NCI-H345 treated with DMSO at 0.1 percent for 48 hours (cell line): ENCODE results near the gene SLAMF1.
"Not testable (repeated sequence)": the region's sequence is repeated elsewhere in the genome, so short reads cannot be mapped to it uniquely, and the experiment has no call there.

Source experiments
- DNase-seq: peaks from one replicate; lab custom pipeline; 2025; ENCODE audit not compliant: unreplicated experiment; lab: John Stamatoyannopoulos, UW

Gene SLAMF1

GRCh38 chr1:160567858-160568682, 78.8 kb downstream of the SLAMF1 start:
- DNase-seq, result no peak

- no peak for DNase-seq
Measured at GRCh38 chr1:160567341-160567740, 79.5 kb downstream of the SLAMF1 start.

GRCh38 chr1:160565564-160565963, 81.3 kb downstream of the SLAMF1 start:
- DNase-seq, result no peak

- DNase-seq, result not testable (repeated sequence)
Measured at GRCh38 chr1:160563230-160563629, 83.6 kb downstream of the SLAMF1 start.

DNA sequence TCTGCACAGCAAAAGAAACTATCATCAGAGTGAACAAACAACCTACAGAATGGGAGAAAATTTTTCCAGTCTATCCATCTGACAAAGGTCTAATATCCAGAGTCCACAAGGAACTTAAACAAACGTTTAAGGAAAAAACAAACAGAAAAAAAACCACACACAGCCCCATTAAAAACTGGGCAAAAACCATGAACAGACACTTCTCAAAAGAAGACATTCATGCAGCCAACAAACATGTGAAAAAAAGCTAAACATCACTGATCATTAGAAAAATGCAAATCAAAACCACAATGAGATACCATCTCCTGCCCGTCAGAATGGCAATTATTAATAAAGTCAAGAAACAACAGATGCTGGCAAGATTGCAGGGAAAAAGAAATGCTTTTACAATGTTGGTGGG, 84.1 kb downstream of the SLAMF1 start:
- DNase-seq, result not testable (repeated sequence)

- DNase-seq, result no peak
Measured at GRCh38 chr1:160560806-160561205, 86.0 kb downstream of the SLAMF1 start.

- DNase-seq, result no peak
Measured at GRCh38 chr1:160560045-160560705, 86.7 kb downstream of the SLAMF1 start.

DNA sequence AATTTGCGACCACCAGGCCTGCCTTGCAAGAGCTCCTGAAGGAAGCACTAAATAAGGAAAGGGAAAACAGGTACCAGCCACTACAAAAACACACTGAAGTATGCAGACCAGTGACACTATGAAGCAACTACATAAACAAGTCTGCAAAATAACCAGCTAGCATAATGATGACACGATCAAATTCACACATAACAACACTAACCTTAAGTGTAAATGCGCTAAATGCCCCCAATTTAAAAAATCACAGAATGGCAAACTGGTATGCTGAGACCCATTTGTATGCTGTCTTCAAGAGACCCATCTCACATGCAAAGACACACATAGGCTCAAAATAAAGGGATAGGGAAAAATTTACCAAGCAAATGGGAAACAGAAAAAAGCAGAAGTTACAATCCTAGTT, 87.4 kb downstream of the SLAMF1 start:
- not testable (repeated sequence) for DNase-seq

GRCh38 chr1:160558660-160559380, 88.0 kb downstream of the SLAMF1 start:
- DNase-seq, result no peak
